PFSK-1 (cell line): ENCODE measurements around the gene KRTAP4-12.
"Not testable (repeated sequence)": the region's sequence is repeated elsewhere in the genome, so short reads cannot be mapped to it uniquely, and the experiment has no call there.

Experiments used
- FOXP2 ChIP-seq: optimal IDR thresholded peaks from 2 replicates; pipeline ENCODE3; 2011; ENCODE audit warnings: borderline replicate concordance, control low read depth, inconsistent platforms; ENCODE audit not compliant: insufficient read depth; ENCODE audit errors: extremely low read length, extremely low read depth
- POLR2AphosphoS5 ChIP-seq: IDR thresholded peaks from 2 replicates; pipeline ENCODE4 v1.6.1; 2012; ENCODE audit warnings: low read depth, mild to moderate bottlenecking, control low read depth, low read length, moderate library complexity
- REST ChIP-seq, 2 experiments: IDR thresholded peaks; 2 replicates each; pipeline versions ENCODE4 v1.6.1 to v1.8.0; 2011 to 2012; ENCODE audit warnings: low read depth in 2 of 2, low read length in 2 of 2, control low read depth in 1 of 2, inconsistent platforms in 1 of 2, mild to moderate bottlenecking in 1 of 2, moderate library complexity in 1 of 2; ENCODE audit not compliant: insufficient read depth in 1 of 2
- SIN3A ChIP-seq: IDR thresholded peaks from 2 replicates; pipeline ENCODE4 v1.6.1; 2012; ENCODE audit warnings: mild to moderate bottlenecking, low read length, moderate library complexity, borderline replicate concordance; ENCODE audit not compliant: insufficient read depth
- TAF1 ChIP-seq: IDR thresholded peaks from 2 replicates; pipeline ENCODE4 v1.6.1; 2012; ENCODE audit warnings: low read length, control low read depth, borderline replicate concordance; ENCODE audit not compliant: insufficient read depth

The KRTAP4-12 gene

DNA sequence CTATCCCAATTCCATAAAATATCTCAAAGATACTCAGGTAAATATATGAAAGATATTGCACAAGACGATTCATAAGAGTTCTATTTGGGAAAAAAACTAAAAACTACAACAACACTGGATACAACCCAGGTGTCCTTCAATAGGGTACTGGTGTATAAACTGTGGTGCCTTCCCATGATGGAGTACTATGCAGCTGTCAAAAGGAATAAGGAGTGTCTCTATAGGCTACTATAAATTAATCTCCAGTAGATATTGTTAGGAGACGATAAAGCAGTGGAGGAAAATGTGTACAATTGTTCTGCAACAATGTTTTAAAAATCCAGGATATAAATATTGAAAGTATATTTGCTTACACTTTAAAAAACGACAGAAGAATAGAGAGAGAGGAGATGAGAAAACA, 2.4 kb upstream of the KRTAP4-12 start:
- TF ChIP-seq REST (IDR thresholded peaks at IDR 0.05; ENCODE audit: insufficient read depth in 1 of 2, low read depth in 2 of 2, low read length in 2 of 2) = no peak
- TF ChIP-seq TAF1 = no peak
- TF ChIP-seq SIN3A = no peak
- TF ChIP-seq POLR2AphosphoS5 = no peak
- TF ChIP-seq FOXP2 = no peak

DNA sequence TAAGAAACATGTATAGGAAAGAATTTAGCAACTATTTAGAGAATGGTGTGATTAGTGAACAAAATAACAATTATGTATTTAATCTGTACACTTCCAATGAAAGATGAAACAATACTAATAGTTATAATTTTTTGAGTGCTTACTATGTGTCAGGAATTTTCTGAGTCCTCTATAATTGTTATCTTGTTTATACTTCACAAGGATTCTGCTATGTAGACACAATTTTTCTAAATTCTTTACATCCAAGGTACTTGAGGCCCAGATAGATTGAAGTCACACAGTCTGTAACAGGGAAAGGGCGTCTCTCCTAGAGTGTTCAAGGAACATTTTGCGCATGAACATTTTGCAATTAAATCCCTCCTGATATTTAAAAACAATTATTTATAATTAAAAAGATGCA, 1.1 kb upstream of the KRTAP4-12 start:
- TF ChIP-seq SIN3A (no peak), POLR2AphosphoS5 (no peak), FOXP2 (no peak), REST (IDR thresholded peaks at IDR 0.05; ENCODE audit: insufficient read depth in 1 of 2, low read depth in 2 of 2, low read length in 2 of 2) (no peak), TAF1 (no peak)

GRCh38 chr17:41121742-41122141, 2.2 kb downstream of the KRTAP4-12 start:
- no peak for TF ChIP-seq REST (IDR thresholded peaks at IDR 0.05; ENCODE audit: insufficient read depth in 1 of 2, low read depth in 2 of 2, low read length in 2 of 2)
- TF ChIP-seq POLR2AphosphoS5 = no peak
- TF ChIP-seq FOXP2 = no peak
- TF ChIP-seq TAF1 = no peak
- no peak for TF ChIP-seq SIN3A

- TF ChIP-seq FOXP2 (no peak), REST (IDR thresholded peaks at IDR 0.05; ENCODE audit: insufficient read depth in 1 of 2, low read depth in 2 of 2, low read length in 2 of 2) (no peak), SIN3A (no peak), POLR2AphosphoS5 (no peak), TAF1 (no peak)
Measured at GRCh38 chr17:41118721-41119120, 5.3 kb downstream of the KRTAP4-12 start.

GRCh38 chr17:41117846-41118386, 6.1 kb downstream of the KRTAP4-12 start, which contains the start of gene KRTAP4-11:
Gene KRTAP4-11, minus strand, starts transcription at chr17:41118373. Its CDS starts 58 bp downstream, at chr17:41118315.
- TF ChIP-seq TAF1, FOXP2, POLR2AphosphoS5: not testable (repeated sequence)
